ENCODE results near the gene TBC1D2. TPM values are rescaled to one million over a fixed set of nuclear protein-coding genes. Genes with fewer than 3 reads are reported as not detected.

The TBC1D2 gene
- total and polyA plus RNA-seq, 8 donors = 14.4 to 107 (median 21.0) TPM

GRCh38 chr9:98260635-98261034, 5.2 kb upstream of the TBC1D2 start:
- no peak for ATAC-seq
- DNase-seq = no peak
- TF ChIP-seq, protein P1, sequence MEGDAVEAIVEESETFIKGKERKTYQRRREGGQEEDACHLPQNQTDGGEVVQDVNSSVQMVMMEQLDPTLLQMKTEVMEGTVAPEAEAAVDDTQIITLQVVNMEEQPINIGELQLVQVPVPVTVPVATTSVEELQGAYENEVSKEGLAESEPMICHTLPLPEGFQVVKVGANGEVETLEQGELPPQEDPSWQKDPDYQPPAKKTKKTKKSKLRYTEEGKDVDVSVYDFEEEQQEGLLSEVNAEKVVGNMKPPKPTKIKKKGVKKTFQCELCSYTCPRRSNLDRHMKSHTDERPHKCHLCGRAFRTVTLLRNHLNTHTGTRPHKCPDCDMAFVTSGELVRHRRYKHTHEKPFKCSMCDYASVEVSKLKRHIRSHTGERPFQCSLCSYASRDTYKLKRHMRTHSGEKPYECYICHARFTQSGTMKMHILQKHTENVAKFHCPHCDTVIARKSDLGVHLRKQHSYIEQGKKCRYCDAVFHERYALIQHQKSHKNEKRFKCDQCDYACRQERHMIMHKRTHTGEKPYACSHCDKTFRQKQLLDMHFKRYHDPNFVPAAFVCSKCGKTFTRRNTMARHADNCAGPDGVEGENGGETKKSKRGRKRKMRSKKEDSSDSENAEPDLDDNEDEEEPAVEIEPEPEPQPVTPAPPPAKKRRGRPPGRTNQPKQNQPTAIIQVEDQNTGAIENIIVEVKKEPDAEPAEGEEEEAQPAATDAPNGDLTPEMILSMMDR (IDR thresholded peaks at IDR 0.05) = no peak
- Histone ChIP-seq H3K4me1 (peaks cover 5 to 9% of the 10 kb centered on the region in 2 donors), H3K27ac (no peak overlapping the region), H3K4me3 (no peak overlapping the region), H3K9me3 (no peaks in the 10 kb centered on the region), H3K36me3 (no peaks in the 10 kb centered on the region), H3K27me3 (no peaks in the 10 kb centered on the region)
- intact Hi-C loops (cut with DNase I) = loop anchor here in 1 of 2 donors (5.0 to 10.0 kb wide), 2 partner anchors 53 to 186 kb away; no protein-coding TSS in a partner anchor

DNA sequence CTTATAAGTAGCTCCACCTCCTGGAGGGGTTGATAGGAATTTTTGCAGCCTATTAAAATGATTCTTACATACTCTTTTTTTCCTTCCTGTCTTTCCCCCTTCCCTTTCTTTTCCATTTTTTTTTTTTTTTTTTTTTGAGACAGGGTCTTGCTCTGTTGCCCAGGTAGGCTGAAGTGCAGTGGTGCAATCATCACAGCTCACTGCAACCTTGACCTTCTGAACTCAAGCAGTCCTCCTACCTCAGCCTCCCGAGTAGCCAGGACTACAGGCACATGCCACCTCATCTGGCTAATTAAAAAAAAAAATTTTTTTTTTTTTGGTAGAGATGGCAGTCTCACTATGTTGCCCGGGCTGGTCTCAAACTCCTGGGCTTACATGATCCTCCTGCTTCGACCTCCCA, 4.3 kb upstream of the TBC1D2 start:
- Histone ChIP-seq H3K27ac (no peak overlapping the region), H3K27me3 (no peaks in the 10 kb centered on the region), H3K4me3 (no peak overlapping the region), H3K4me1 (peaks cover 5 to 11% of the 10 kb centered on the region in 2 donors), H3K36me3 (no peaks in the 10 kb centered on the region), H3K9me3 (no peaks in the 10 kb centered on the region)
- intact Hi-C loops (cut with DNase I) = loop anchor here in 1 of 2 donors (5.0 to 10.0 kb wide), 2 partner anchors 52 to 185 kb away; no protein-coding TSS in a partner anchor
- no peak for DNase-seq
- TF ChIP-seq, protein P1 (IDR thresholded peaks at IDR 0.05) = no peak
- no peak for ATAC-seq

DNA sequence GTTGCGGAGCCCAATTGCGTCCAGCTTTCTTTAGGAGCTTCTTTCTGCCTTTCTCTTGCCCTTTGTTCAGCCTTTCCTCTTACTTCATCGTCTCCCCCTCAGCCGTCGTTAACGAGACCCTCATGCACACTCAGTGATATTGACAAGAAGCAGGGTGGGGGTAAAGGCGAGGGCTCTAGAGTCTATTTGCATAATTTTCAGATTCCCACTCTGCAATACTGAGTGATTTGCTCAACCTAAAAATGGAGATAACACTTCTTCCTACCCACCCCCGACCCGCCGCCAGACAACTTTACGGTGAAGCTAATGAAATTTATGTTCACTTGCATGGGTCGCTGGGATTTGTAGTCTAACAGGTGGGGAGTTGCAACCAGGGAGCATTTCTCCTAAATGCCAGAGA, 1.3 kb upstream of the TBC1D2 start:
- Histone ChIP-seq H3K9me3 (no peaks in the 10 kb centered on the region), H3K27me3 (no peaks in the 10 kb centered on the region), H3K27ac (peak overlapping the region; percentile 98 to 99), H3K4me1 (peaks cover 10 to 40% of the 10 kb centered on the region in 2 donors), H3K4me3 (peak overlapping the region; percentile 62 to 96), H3K36me3 (peaks cover 0 to 14% of the 10 kb centered on the region in 2 donors)
- intact Hi-C loops (cut with DNase I) = no loop called here
- TF ChIP-seq, protein P1 (IDR thresholded peaks at IDR 0.05) = no peak
- peak in 1 of 4 donors; percentile 24 for DNase-seq
- ATAC-seq = no peak

GRCh38 chr9:98255061-98255577, 330 bp downstream of the TBC1D2 start:
- Histone ChIP-seq H3K36me3 (peaks cover 0 to 22% of the 10 kb centered on the region in 2 donors), H3K27me3 (no peaks in the 10 kb centered on the region), H3K4me1 (peaks cover 20 to 56% of the 10 kb centered on the region in 2 donors), H3K9me3 (no peaks in the 10 kb centered on the region), H3K27ac (peak overlapping the region; percentile 98 to 99), H3K4me3 (peak overlapping the region; percentile 62 to 96)
- intact Hi-C loops (cut with DNase I) = no loop called here
- DNase-seq = peak in 1 of 4 donors; percentile 38
- peak; percentile 13 for ATAC-seq
- TF ChIP-seq, protein P1 (IDR thresholded peaks at IDR 0.05) = no peak

- peaks cover 23 to 63% of the 10 kb centered on the region in 2 donors for H3K4me1 ChIP-seq
- H3K27me3 ChIP-seq = no peaks in the 10 kb centered on the region
- DNase-seq = no peak
- H3K9me3 ChIP-seq = no peaks in the 10 kb centered on the region
- H3K27ac ChIP-seq = peak overlapping the region; percentile 98 to 99
- H3K36me3 ChIP-seq = peaks cover 0 to 29% of the 10 kb centered on the region in 2 donors
- H3K4me3 ChIP-seq = peak overlapping the region; percentile 62 to 96
- ATAC-seq = peak; percentile 1
- TF ChIP-seq, protein P1 (IDR thresholded peaks at IDR 0.05) = no peak
- intact Hi-C loops (cut with DNase I) = no loop called here
Measured at GRCh38 chr9:98254228-98255060, 1.0 kb downstream of the TBC1D2 start.

All from left lung (tissue), 10 donors.